IPS-18a (cell line): ENCODE measurements around the gene FTO.
"Not testable (repeated sequence)": the region's sequence is repeated elsewhere in the genome, so short reads cannot be mapped to it uniquely, and the experiment has no call there.

Source experiments
- H3K27ac ChIP-seq: one replicate; pipeline ENCODE4 v1.5.1; 2013; ENCODE audit warnings: low read length
- H3K27me3 ChIP-seq: one replicate; pipeline ENCODE4 v1.6.1; 2013; ENCODE audit warnings: mild to moderate bottlenecking, low read length; ENCODE audit not compliant: control insufficient read depth, insufficient read depth
- H3K36me3 ChIP-seq: one replicate; pipeline ENCODE4 v1.6.1; 2013; ENCODE audit warnings: low read depth, low read length; ENCODE audit not compliant: control insufficient read depth
- H3K4me1 ChIP-seq: one replicate; pipeline ENCODE4 v1.6.1; 2013; ENCODE audit warnings: low read depth, low read length; ENCODE audit not compliant: control insufficient read depth
- H3K4me3 ChIP-seq: one replicate; pipeline ENCODE4 v1.5.1; 2013; ENCODE audit warnings: low read length
- H3K9ac ChIP-seq: one replicate; pipeline ENCODE4 v1.6.1; 2013; ENCODE audit warnings: mild to moderate bottlenecking, low read length, moderate library complexity
- H3K9me3 ChIP-seq: one replicate; pipeline ENCODE4 v1.6.1; 2013; ENCODE audit warnings: low read depth, low read length; ENCODE audit not compliant: control insufficient read depth

Gene FTO

DNA sequence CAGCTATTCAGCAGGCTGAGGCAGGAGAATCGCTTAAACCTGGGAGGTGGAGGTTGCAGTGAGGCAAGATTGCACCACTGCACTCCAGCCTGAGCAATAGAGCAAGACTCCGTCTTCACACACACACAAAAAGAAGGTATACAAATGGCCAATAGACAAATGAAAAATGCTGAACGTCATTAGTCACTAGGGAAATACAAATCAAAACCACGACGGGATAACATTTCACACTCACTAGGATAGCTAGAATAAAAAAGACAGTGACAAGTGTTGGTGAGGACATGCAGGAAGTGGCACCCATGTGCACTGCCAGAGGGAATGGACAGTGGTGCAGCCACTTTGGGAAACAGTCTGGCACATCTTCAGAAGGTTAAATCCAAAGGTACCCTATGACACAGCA, 172.9 kb downstream of the FTO start:
- Histone ChIP-seq H3K27ac (no peak overlapping the region), H3K4me1 (no peaks in the 10 kb centered on the region), H3K27me3 (no peaks in the 10 kb centered on the region), H3K9ac (no peak overlapping the region), H3K9me3 (no peaks in the 10 kb centered on the region), H3K4me3 (no peak overlapping the region), H3K36me3 (peaks cover 3% of the 10 kb centered on the region)

DNA sequence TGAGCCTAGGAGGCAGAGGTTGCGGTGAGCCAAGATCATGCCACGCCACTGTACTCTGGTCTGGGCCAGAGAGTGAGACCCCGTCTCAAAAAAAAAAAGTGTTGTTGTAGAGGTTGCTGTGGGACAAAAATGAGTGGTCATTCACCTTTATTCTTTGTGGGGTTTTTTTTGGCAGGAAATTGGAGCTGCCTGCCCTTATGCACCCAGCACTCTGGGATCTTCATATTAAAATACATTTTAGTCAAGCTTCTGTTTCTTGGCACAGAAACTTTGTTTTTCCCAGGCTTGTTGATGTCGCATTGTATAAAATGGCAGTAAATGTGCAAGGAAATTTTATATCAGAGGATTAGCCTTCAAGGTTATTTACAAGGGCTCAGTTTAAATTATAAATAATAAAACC, 174.3 kb downstream of the FTO start:
- H3K4me3 ChIP-seq = no peak overlapping the region
- peaks cover 3% of the 10 kb centered on the region for H3K36me3 ChIP-seq
- H3K9ac ChIP-seq = no peak overlapping the region
- H3K4me1 ChIP-seq = no peaks in the 10 kb centered on the region
- H3K27me3 ChIP-seq = no peaks in the 10 kb centered on the region
- H3K27ac ChIP-seq = no peak overlapping the region
- no peaks in the 10 kb centered on the region for H3K9me3 ChIP-seq

GRCh38 chr16:53881371-53881770, 177.4 kb downstream of the FTO start:
- Histone ChIP-seq H3K4me1 (no peaks in the 10 kb centered on the region), H3K36me3 (peaks cover 3% of the 10 kb centered on the region), H3K9me3 (no peaks in the 10 kb centered on the region), H3K27me3 (no peaks in the 10 kb centered on the region), H3K9ac (no peak overlapping the region), H3K4me3 (no peak overlapping the region), H3K27ac (no peak overlapping the region)

GRCh38 chr16:53882310-53882709, 178.4 kb downstream of the FTO start:
- Histone ChIP-seq H3K4me1 (no peaks in the 10 kb centered on the region), H3K4me3 (no peak overlapping the region), H3K9ac (no peak overlapping the region), H3K27me3 (no peaks in the 10 kb centered on the region), H3K27ac (no peak overlapping the region), H3K36me3 (peaks cover 3% of the 10 kb centered on the region), H3K9me3 (no peaks in the 10 kb centered on the region)

DNA sequence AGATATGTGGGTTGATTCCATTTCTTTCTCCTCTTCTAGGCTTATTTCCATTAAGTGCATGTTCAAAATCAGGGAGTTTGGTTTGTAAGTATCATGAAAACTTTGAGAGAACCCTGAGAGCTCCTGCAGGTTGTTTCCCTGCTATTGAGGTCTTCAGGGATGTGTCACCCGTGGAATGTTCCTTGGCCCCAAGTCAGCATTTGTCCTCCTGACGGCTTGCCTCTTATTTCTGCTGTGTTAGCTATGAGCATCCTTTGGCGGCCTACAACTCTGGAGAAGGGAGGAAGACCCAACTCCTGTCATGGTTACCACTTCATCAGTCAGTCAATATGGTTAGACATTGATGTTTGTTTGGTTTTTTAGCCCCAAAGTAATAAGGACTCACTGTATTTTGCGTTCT, 180.8 kb downstream of the FTO start:
- peaks cover 3% of the 10 kb centered on the region for H3K36me3 ChIP-seq
- no peak overlapping the region for H3K4me3 ChIP-seq
- H3K9me3 ChIP-seq = no peaks in the 10 kb centered on the region
- no peaks in the 10 kb centered on the region for H3K27me3 ChIP-seq
- H3K4me1 ChIP-seq = no peaks in the 10 kb centered on the region
- H3K9ac ChIP-seq = no peak overlapping the region
- no peak overlapping the region for H3K27ac ChIP-seq

DNA sequence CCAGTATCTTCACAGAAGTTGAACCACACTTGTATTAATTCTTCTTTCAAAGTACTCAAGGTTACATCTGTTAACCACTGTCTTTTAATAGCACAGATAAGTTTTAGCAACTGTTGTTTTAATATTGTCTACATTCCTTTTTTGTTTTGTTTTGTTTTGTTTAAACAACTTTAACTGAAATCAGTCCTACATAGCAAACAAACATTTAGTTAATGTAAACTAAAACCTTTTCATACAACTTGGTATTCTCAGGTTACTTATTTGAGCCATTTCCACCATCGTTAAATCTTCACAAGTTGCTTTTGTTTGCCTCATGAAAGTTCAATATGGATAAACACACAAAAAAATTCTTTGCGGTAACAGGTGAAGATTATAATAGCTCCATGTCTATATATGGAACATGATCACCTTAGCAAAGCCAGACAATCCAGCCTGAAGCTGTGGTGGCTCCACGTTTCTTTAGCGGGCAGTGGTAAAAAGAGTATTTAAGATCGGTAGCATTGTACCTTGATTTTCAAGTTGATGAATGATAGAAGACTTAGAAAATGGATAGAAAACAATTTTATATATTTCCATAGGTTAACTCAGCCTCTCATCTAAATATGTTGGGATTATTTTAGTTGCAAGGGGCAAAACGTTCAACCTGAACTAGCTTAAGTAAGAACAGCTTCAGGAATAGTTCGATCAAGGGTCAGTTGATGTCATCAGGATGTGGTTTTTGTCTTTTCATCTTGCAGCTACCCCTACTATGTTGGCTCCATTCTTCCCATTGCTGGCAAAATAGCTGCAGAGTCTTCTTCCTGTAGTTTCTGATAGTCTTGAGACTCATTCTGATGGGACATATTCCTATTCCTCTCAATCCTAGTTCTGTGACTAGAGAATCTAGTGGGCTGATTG, 182.8 kb downstream of the FTO start:
- Histone ChIP-seq H3K27me3 (no peaks in the 10 kb centered on the region), H3K27ac (no peak overlapping the region), H3K4me3 (no peak overlapping the region), H3K9me3 (no peaks in the 10 kb centered on the region), H3K36me3 (no peaks in the 10 kb centered on the region), H3K4me1 (no peaks in the 10 kb centered on the region), H3K9ac (no peak overlapping the region)

DNA sequence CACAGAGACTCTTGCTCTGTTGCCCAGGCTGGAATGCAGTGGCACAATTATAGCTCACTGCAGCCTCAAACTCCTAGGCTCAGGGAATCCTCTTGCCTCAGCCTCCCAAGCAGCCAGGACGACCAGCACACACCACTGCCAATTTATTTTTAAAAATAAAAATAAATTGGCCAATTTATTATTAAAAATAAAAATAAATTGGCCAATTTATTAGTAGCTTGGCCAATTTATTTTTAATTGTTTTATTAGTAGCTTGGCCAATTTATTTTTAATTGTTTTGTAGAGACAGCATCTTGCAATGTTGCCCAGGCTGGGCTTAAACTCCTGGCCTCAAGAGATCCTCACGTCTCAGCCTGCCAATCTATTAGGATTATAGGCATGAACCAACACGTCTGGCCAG, 184.3 kb downstream of the FTO start:
- no peak overlapping the region for H3K9ac ChIP-seq
- no peaks in the 10 kb centered on the region for H3K36me3 ChIP-seq
- H3K4me3 ChIP-seq = no peak overlapping the region
- H3K9me3 ChIP-seq = no peaks in the 10 kb centered on the region
- H3K27me3 ChIP-seq = no peaks in the 10 kb centered on the region
- H3K4me1 ChIP-seq = no peaks in the 10 kb centered on the region
- no peak overlapping the region for H3K27ac ChIP-seq

DNA sequence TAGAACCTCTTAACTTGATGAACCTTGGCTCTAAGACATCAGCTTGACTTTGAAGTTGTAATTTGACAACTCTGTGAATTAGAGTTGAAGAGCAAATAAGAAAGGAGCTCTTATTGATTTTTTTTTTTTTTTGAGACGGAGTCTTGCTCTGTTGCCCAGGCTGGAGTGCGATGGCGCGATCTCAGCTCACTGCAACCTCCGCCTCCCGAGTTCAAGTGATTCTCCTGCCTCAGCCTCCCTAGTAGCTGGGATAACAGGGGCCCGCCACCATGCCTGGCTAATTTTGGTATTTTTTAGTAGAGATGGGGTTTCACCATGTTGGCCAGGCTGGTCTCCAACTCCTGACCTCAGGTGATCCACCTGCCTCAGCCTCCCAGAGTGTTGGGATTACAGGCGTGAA, 186.9 kb downstream of the FTO start:
- H3K9ac ChIP-seq, H3K4me1 ChIP-seq, H3K27me3 ChIP-seq, H3K36me3 ChIP-seq, H3K4me3 ChIP-seq, H3K27ac ChIP-seq, H3K9me3 ChIP-seq: not testable (repeated sequence)

- Histone ChIP-seq H3K4me1 (no peaks in the 10 kb centered on the region), H3K4me3 (no peak overlapping the region), H3K27me3 (no peaks in the 10 kb centered on the region), H3K9me3 (no peaks in the 10 kb centered on the region), H3K36me3 (no peaks in the 10 kb centered on the region), H3K27ac (no peak overlapping the region), H3K9ac (no peak overlapping the region)
Measured at GRCh38 chr16:53891409-53892139, 187.6 kb downstream of the FTO start.

GRCh38 chr16:53892155-53892554, 188.2 kb downstream of the FTO start:
- Histone ChIP-seq H3K27me3 (no peaks in the 10 kb centered on the region), H3K27ac (no peak overlapping the region)

GRCh38 chr16:53893731-53894435, 189.9 kb downstream of the FTO start:
- Histone ChIP-seq H3K27me3 (no peaks in the 10 kb centered on the region), H3K27ac (no peak overlapping the region), H3K4me3 (no peak overlapping the region), H3K9me3 (no peaks in the 10 kb centered on the region), H3K4me1 (no peaks in the 10 kb centered on the region), H3K9ac (no peak overlapping the region), H3K36me3 (no peaks in the 10 kb centered on the region)

More at GRCh38 chr16:53892155-53892554, 188.2 kb downstream of the FTO start:
- no peaks in the 10 kb centered on the region for H3K4me1 ChIP-seq
- H3K4me3 ChIP-seq = no peak overlapping the region
- H3K36me3 ChIP-seq = no peaks in the 10 kb centered on the region
- H3K9me3 ChIP-seq = no peaks in the 10 kb centered on the region
- H3K9ac ChIP-seq = no peak overlapping the region
